HUES6 (cell line): Measurements from ENCODE around the gene HELZ.
"Not testable (repeated sequence)": the region's sequence is repeated elsewhere in the genome, so short reads cannot be mapped to it uniquely, and the experiment has no call there.

Source experiments
- H3K27ac ChIP-seq: 2 replicates; pipeline ENCODE4 v1.7.0; 2013; ENCODE audit warnings: low read depth, mild to moderate bottlenecking, low read length, inconsistent platforms
- H3K27me3 ChIP-seq: 2 replicates; pipeline ENCODE4 v1.6.1; 2013; ENCODE audit warnings: low read length; ENCODE audit not compliant: control insufficient read depth, insufficient read depth
- H3K36me3 ChIP-seq: 2 replicates; pipeline ENCODE4 v1.6.1; 2013; ENCODE audit warnings: low read length; ENCODE audit not compliant: control insufficient read depth, insufficient read depth
- H3K4me1 ChIP-seq: 2 replicates; pipeline ENCODE4 v1.6.1; 2013; ENCODE audit warnings: low read length; ENCODE audit not compliant: control insufficient read depth, insufficient read depth
- H3K4me3 ChIP-seq: 2 replicates; pipeline ENCODE4 v1.5.1; 2013; ENCODE audit warnings: low read depth, low read length
- H3K9ac ChIP-seq: one replicate; pipeline ENCODE4 v1.6.1; 2013; ENCODE audit warnings: mild to moderate bottlenecking, low read length
- H3K9me3 ChIP-seq: 2 replicates; pipeline ENCODE4 v1.6.1; 2013; ENCODE audit warnings: low read depth, low read length; ENCODE audit not compliant: control insufficient read depth, insufficient read depth

Gene HELZ

DNA sequence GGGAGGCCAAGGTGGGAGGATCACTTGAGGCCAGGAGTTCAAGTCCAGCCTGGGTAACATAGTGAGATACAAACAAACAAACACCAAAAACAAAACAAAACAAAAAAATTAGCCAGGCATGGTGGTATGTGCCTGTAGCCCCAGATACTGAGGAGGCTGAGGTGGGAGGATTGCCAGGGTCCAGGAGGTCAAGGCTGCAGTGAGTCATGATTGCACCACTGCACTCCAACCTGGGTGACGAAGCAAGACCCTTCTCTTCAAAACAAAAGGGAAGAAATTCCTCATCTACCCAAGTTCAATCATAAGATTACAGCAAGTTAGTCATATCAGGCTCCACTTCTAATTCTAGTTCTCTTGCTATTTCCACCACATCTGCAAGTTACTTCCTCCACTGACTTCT, 149.7 kb downstream of the HELZ start:
- H3K4me3 ChIP-seq, H3K27me3 ChIP-seq, H3K27ac ChIP-seq, H3K36me3 ChIP-seq, H3K9ac ChIP-seq, H3K4me1 ChIP-seq, H3K9me3 ChIP-seq: not testable (repeated sequence)

- no peaks in the 10 kb centered on the region for H3K27me3 ChIP-seq
- no peak overlapping the region for H3K4me3 ChIP-seq
- H3K9ac ChIP-seq: no peak overlapping the region
- H3K27ac ChIP-seq: no peak overlapping the region
- no peaks in the 10 kb centered on the region for H3K4me1 ChIP-seq
- peaks cover 7% of the 10 kb centered on the region for H3K9me3 ChIP-seq
- peaks cover 2% of the 10 kb centered on the region; the same call in 1 of the 2 replicates for H3K36me3 ChIP-seq
These were observed 151.6 kb downstream of the HELZ start for GRCh38 chr17:67093348-67093747.

GRCh38 chr17:67092710-67093109, 152.3 kb downstream of the HELZ start:
- 0 out of 2 replicates have a peak overlapping the region, but pooled peaks have one; percentile 26 for H3K27ac ChIP-seq
- H3K9me3 ChIP-seq, H3K4me1 ChIP-seq, H3K27me3 ChIP-seq, H3K36me3 ChIP-seq, H3K4me3 ChIP-seq, H3K9ac ChIP-seq: not testable (repeated sequence)

DNA sequence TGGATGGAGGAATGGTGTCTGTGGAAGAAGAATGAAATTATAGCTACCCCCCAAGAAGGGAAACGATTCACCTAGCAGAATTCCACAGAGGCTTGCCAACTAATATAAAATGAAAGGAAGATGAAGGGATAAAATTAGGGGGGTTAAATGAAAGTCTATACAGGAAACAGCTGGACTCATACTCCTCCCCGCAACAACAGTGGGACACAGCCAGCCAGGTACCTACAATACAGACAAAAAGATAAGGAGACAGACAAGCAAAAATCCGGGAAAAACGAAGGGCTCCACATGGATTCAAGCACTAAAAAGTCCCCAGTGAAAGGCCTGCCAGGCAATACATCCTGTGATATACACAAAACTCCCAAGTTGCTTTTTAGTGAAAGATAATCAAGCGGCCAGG, 152.7 kb downstream of the HELZ start:
- no peak overlapping the region for H3K4me3 ChIP-seq
- no peaks in the 10 kb centered on the region for H3K27me3 ChIP-seq
- no peaks in the 10 kb centered on the region for H3K4me1 ChIP-seq
- peaks cover 7% of the 10 kb centered on the region for H3K9me3 ChIP-seq
- H3K27ac ChIP-seq: 0 out of 2 replicates have a peak overlapping the region, but pooled peaks have one; percentile 26
- H3K9ac ChIP-seq: no peak overlapping the region
- H3K36me3 ChIP-seq: peaks cover 4% of the 10 kb centered on the region; the same call in 1 of the 2 replicates

GRCh38 chr17:67090341-67090740, 154.7 kb downstream of the HELZ start:
- Histone ChIP-seq H3K9ac (no peak overlapping the region), H3K9me3 (peaks cover 7% of the 10 kb centered on the region), H3K4me3 (no peak overlapping the region), H3K27me3 (no peaks in the 10 kb centered on the region), H3K36me3 (peaks cover 18% of the 10 kb centered on the region), H3K4me1 (no peaks in the 10 kb centered on the region), H3K27ac (no peak overlapping the region)

DNA sequence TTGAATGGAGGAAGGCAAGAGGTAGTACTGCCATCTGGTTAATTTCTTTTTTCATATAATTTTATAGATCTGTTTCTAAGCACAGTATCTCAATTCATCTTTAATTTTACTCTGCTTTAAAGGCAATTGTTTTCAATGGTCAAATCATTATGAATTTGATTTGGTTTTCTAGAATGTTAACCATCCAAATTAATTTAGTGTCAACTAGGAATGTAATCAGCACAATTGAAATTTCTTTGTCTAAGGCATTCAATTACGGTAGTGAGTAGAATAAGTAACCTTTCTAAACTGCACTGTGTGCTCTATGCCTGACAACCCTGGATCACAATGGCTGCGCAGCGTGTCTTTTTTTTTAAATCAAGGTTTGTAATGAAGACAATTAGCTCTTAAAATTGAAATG, 156.4 kb downstream of the HELZ start:
- no peaks in the 10 kb centered on the region for H3K4me1 ChIP-seq
- no peak overlapping the region for H3K9ac ChIP-seq
- H3K36me3 ChIP-seq: peaks cover 18% of the 10 kb centered on the region
- no peak overlapping the region for H3K27ac ChIP-seq
- H3K4me3 ChIP-seq: no peak overlapping the region
- H3K27me3 ChIP-seq: no peaks in the 10 kb centered on the region
- peaks cover 7% of the 10 kb centered on the region for H3K9me3 ChIP-seq

DNA sequence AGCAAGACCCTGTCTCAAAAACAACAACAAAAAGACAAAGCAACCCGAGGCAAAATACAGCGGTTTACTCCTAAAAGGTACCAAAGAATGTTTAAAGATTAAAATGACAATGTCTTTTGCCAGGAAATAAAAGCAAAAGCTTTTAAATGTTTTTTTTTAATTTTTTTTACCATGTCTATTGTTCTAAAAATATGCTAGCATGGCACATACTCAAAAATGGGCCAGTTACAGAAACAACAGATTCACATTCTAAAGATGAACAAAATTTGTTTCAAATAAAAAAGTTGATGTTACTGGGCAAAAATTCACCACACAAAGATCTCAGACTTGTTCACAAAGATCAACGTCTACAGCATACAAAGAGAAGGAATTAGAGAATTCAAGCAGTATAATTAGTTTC, 159.6 kb downstream of the HELZ start:
- H3K27me3 ChIP-seq: no peaks in the 10 kb centered on the region
- no peaks in the 10 kb centered on the region for H3K4me1 ChIP-seq
- no peak overlapping the region for H3K4me3 ChIP-seq
- H3K9me3 ChIP-seq: peaks cover 7% of the 10 kb centered on the region
- H3K36me3 ChIP-seq: peaks cover 18% of the 10 kb centered on the region
- H3K9ac ChIP-seq: no peak overlapping the region
- H3K27ac ChIP-seq: no peak overlapping the region; the same call in 1 of the 2 replicates

DNA sequence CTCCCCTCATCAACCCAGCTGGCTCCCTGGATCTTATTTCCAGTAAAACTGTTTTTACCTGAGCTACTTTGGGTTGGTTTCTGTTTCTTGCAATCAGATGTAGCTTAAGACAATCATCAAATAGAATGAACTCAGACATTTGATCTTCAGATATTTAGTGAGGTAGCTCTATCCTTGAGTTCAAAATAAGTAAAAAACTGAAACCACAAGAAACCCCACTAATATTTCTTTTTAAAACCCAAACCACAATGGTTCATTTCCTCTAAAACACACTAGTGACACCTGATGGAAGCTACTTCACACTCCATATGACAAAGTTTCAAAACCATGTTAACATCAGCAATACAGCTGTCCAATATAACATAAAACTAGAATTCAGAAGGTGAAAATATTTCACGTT, 162.9 kb downstream of the HELZ start:
- Histone ChIP-seq H3K9ac (no peak overlapping the region), H3K4me1 (no peaks in the 10 kb centered on the region), H3K27ac (no peak overlapping the region), H3K36me3 (peaks cover 18% of the 10 kb centered on the region), H3K4me3 (no peak overlapping the region), H3K27me3 (no peaks in the 10 kb centered on the region), H3K9me3 (no peaks in the 10 kb centered on the region)

DNA sequence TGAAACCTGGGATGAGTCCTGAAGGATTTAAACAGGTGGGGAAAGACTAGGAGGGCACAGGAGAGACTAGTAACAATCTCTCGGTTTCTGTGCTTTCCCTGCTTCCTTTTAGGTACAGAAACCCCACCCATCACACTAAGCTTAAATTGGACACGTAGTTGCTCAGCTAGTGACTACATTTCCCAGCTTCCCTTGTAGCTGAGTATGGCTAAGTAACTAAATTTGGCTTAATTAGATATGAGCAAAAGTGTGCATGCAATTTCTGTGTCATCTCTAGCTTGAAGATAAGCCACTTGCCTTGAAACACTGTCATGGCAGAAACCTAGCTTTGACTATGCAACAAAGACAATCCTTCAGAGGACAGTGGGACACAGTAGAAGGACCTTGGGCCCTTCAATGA, 164.2 kb downstream of the HELZ start:
- Histone ChIP-seq H3K9me3 (no peaks in the 10 kb centered on the region), H3K4me1 (no peaks in the 10 kb centered on the region), H3K36me3 (peaks cover 7% of the 10 kb centered on the region), H3K27ac (no peak overlapping the region), H3K9ac (no peak overlapping the region), H3K4me3 (no peak overlapping the region), H3K27me3 (no peaks in the 10 kb centered on the region)

GRCh38 chr17:67079491-67079890, 165.5 kb downstream of the HELZ start:
- Histone ChIP-seq H3K4me1 (no peaks in the 10 kb centered on the region), H3K4me3 (no peak overlapping the region), H3K27ac (no peak overlapping the region), H3K36me3 (peaks cover 8% of the 10 kb centered on the region), H3K9me3 (no peaks in the 10 kb centered on the region), H3K27me3 (no peaks in the 10 kb centered on the region), H3K9ac (no peak overlapping the region)

GRCh38 chr17:67078292-67078691, 166.7 kb downstream of the HELZ start:
- Histone ChIP-seq H3K4me1 (no peaks in the 10 kb centered on the region), H3K9me3 (no peaks in the 10 kb centered on the region), H3K4me3 (no peak overlapping the region), H3K9ac (no peak overlapping the region), H3K27me3 (no peaks in the 10 kb centered on the region), H3K36me3 (peaks cover 12% of the 10 kb centered on the region), H3K27ac (no peak overlapping the region)

DNA sequence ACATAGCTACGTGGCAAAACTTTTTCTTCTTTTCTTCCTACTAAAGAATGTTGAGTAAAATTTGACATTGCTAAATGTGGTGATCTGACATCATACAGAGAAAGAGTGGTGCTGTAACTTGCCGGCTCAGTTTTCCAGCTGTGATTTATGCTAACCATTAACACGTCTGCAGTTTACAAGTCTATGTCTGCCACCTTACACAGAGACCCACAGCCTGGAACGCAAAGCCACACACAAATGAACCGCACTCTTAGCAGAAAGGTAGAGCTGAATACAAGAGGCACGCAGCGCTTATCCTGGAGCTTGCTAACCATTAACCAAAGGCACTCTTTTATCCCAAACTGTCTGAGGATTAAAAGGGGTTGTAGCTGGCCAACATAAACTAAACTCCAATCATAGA, 168.7 kb downstream of the HELZ start:
- H3K9ac ChIP-seq: no peak overlapping the region
- H3K36me3 ChIP-seq: peaks cover 12% of the 10 kb centered on the region
- H3K27ac ChIP-seq: no peak overlapping the region
- H3K27me3 ChIP-seq: no peaks in the 10 kb centered on the region
- no peaks in the 10 kb centered on the region for H3K4me1 ChIP-seq
- no peak overlapping the region for H3K4me3 ChIP-seq
- no peaks in the 10 kb centered on the region for H3K9me3 ChIP-seq
